GM19099 (cell line): ENCODE measurements around the gene HP.

Experiments used
- POLR2A ChIP-seq: IDR thresholded peaks from 3 replicates; pipeline ENCODE4 v1.6.1; 2011; ENCODE audit warnings: low read depth; ENCODE audit not compliant: insufficient read length; ENCODE audit errors: extremely low read depth

Gene HP

GRCh38 chr16:72101195-72101594, 46.9 kb downstream of the HP start:
- TF ChIP-seq POLR2A: no peak

- TF ChIP-seq POLR2A: no peak
These were observed 50.6 kb downstream of the HP start for GRCh38 chr16:72104905-72105304.

GRCh38 chr16:72105978-72106377, 51.7 kb downstream of the HP start:
- TF ChIP-seq POLR2A: no peak

GRCh38 chr16:72107371-72107770, 53.1 kb downstream of the HP start:
- no peak for TF ChIP-seq POLR2A

- no peak for TF ChIP-seq POLR2A
These were observed 54.2 kb downstream of the HP start for GRCh38 chr16:72108353-72109102.

- TF ChIP-seq POLR2A: no peak
These were observed 55.0 kb downstream of the HP start for GRCh38 chr16:72109300-72109699.

- no peak for TF ChIP-seq POLR2A
These were observed 55.7 kb downstream of the HP start for GRCh38 chr16:72109966-72110530.
